SU-DHL-6 (cell line): ENCODE results near the gene RNF166.

Source experiments
- H2AFZ ChIP-seq: fragments of 200-600 bp; sonication (generic); 2 replicates; pipeline ENCODE4 v1.6.1; 2014; ENCODE audit warnings: low read depth, mild to moderate bottlenecking, moderate library complexity, mixed read lengths, antibody characterized with exemption, low read length; ENCODE audit not compliant: severe bottlenecking
- H3F3A ChIP-seq: fragments of 200-600 bp; shearing (Covaris generic); 2 replicates; pipeline ENCODE4 v1.6.0; 2016; ENCODE audit warnings: antibody characterized with exemption, mild to moderate bottlenecking; ENCODE audit not compliant: insufficient read depth
- H3K27ac ChIP-seq: fragments of 200-600 bp; sonication (generic); 2 replicates; pipeline ENCODE4 v1.5.1; 2016; ENCODE audit warnings: low read depth, mild to moderate bottlenecking, low read length, moderate library complexity, mixed read lengths
- H3K27me3 ChIP-seq: fragments of 200-600 bp; sonication (generic), shearing (Covaris generic); 2 replicates; pipeline ENCODE4 v1.6.0; 2014; ENCODE audit warnings: mild to moderate bottlenecking, low read length
- H3K36me3 ChIP-seq: fragments of 200-600 bp; sonication (generic); 2 replicates; pipeline ENCODE4 v1.6.1; 2014; ENCODE audit warnings: mild to moderate bottlenecking, low read length, mixed read lengths
- H3K4me2 ChIP-seq: fragments of 300-600, 200-600 bp; shearing (Covaris generic), sonication (generic); 2 replicates; pipeline ENCODE4 v1.6.0; 2014; ENCODE audit warnings: low read length, low read depth, mild to moderate bottlenecking; ENCODE audit not compliant: poor library complexity, severe bottlenecking
- H3K4me3 ChIP-seq: fragments of 200-600 bp; sonication (generic); 2 replicates; pipeline ENCODE4 v1.5.1; 2014; ENCODE audit warnings: antibody characterized with exemption, low read length, mild to moderate bottlenecking, mixed read lengths; ENCODE audit not compliant: insufficient read depth, poor library complexity, severe bottlenecking
- H3K79me2 ChIP-seq: fragments of 200-600 bp; sonication (generic); 2 replicates; pipeline ENCODE4 v1.6.1; 2014; ENCODE audit warnings: mild to moderate bottlenecking, low read length, moderate library complexity; ENCODE audit not compliant: insufficient read depth
- H3K9ac ChIP-seq: fragments of 200-600 bp; sonication (generic); 2 replicates; pipeline ENCODE4 v1.7.0; 2014; ENCODE audit warnings: mild to moderate bottlenecking, low read length
- H3K9me2 ChIP-seq: fragments of 200-600 bp; sonication (generic); replicated peaks from 2 replicates; pipeline ENCODE4 v1.6.1; 2014; ENCODE audit warnings: low read length; ENCODE audit not compliant: insufficient read depth
- H3K9me3 ChIP-seq: fragments of 200-600 bp; sonication (generic); 2 replicates; pipeline ENCODE4 v1.6.1; 2014; ENCODE audit warnings: low read length, mixed read lengths; ENCODE audit not compliant: insufficient read depth
- H4K20me1 ChIP-seq: fragments of 200-600 bp; sonication (generic); 2 replicates; pipeline ENCODE4 v1.6.1; 2014; ENCODE audit warnings: low read depth, mild to moderate bottlenecking, antibody characterized with exemption, low read length, moderate library complexity, mixed read lengths
- CTCF ChIP-seq: fragments of 200-600 bp; sonication (generic); IDR thresholded peaks from one replicate; pipeline ENCODE4 v1.5.1; 2017; ENCODE audit warnings: antibody characterized with exemption, mild to moderate bottlenecking, low read length, moderate library complexity; ENCODE audit not compliant: insufficient read depth, poor library complexity, severe bottlenecking
- EZH2phosphoT487 ChIP-seq: fragments of 200-600 bp; sonication (generic), shearing (Covaris generic); conservative IDR thresholded peaks from 2 replicates; pipeline ENCODE4 v1.6.1; 2018; ENCODE audit warnings: mild to moderate bottlenecking, antibody characterized with exemption, low read length, moderate library complexity, mixed read lengths

Gene RNF166

GRCh38 chr16:88690341-88691128, 15.7 kb downstream of the RNF166 start:
- Histone ChIP-seq H4K20me1 (no peaks in the 10 kb centered on the region), H2AFZ (no peak overlapping the region), H3K27ac (no peak overlapping the region), H3K9ac (no peak overlapping the region), H3K36me3 (no peaks in the 10 kb centered on the region), H3K4me3 (no peak overlapping the region), H3K9me2 (no peaks in the 10 kb centered on the region), H3K4me2 (no peak overlapping the region), H3K27me3 (no peaks in the 10 kb centered on the region), H3F3A (no peaks in the 10 kb centered on the region), H3K9me3 (no peaks in the 10 kb centered on the region), H3K79me2 (no peaks in the 10 kb centered on the region)
- no peak for TF ChIP-seq CTCF
- TF ChIP-seq EZH2phosphoT487, result no peak

- Histone ChIP-seq H2AFZ (no peak overlapping the region), H3F3A (no peaks in the 10 kb centered on the region), H3K27me3 (no peaks in the 10 kb centered on the region), H4K20me1 (no peaks in the 10 kb centered on the region), H3K9me3 (no peaks in the 10 kb centered on the region), H3K4me2 (no peak overlapping the region), H3K79me2 (no peaks in the 10 kb centered on the region), H3K27ac (no peak overlapping the region), H3K9ac (no peak overlapping the region), H3K4me3 (no peak overlapping the region), H3K9me2 (no peaks in the 10 kb centered on the region), H3K36me3 (no peaks in the 10 kb centered on the region)
- TF ChIP-seq EZH2phosphoT487 (no peak), CTCF (no peak)
Measured at GRCh38 chr16:88688013-88688778, 18.0 kb downstream of the RNF166 start.

- Histone ChIP-seq H3K27ac (no peak overlapping the region), H2AFZ (no peak overlapping the region), H3K27me3 (no peaks in the 10 kb centered on the region), H3K4me2 (no peak overlapping the region), H4K20me1 (no peaks in the 10 kb centered on the region), H3K9ac (no peak overlapping the region), H3F3A (no peaks in the 10 kb centered on the region), H3K9me3 (no peaks in the 10 kb centered on the region), H3K79me2 (no peaks in the 10 kb centered on the region), H3K9me2 (no peaks in the 10 kb centered on the region), H3K4me3 (no peak overlapping the region), H3K36me3 (no peaks in the 10 kb centered on the region)
- no peak for TF ChIP-seq EZH2phosphoT487
Measured at GRCh38 chr16:88687676-88688012, 18.6 kb downstream of the RNF166 start.

GRCh38 chr16:88687254-88687576, 19.0 kb downstream of the RNF166 start:
- no peak overlapping the region for H3K27ac ChIP-seq
- no peaks in the 10 kb centered on the region for H3K79me2 ChIP-seq
- H3K27me3 ChIP-seq, result no peaks in the 10 kb centered on the region
- H3K9ac ChIP-seq, result no peak overlapping the region
- H2AFZ ChIP-seq, result no peak overlapping the region
- H3K9me2 ChIP-seq, result no peaks in the 10 kb centered on the region
- H3K36me3 ChIP-seq, result no peaks in the 10 kb centered on the region
- H3K9me3 ChIP-seq, result no peaks in the 10 kb centered on the region
- H4K20me1 ChIP-seq, result no peaks in the 10 kb centered on the region
- H3F3A ChIP-seq, result peaks cover 4% of the 10 kb centered on the region
- no peak overlapping the region for H3K4me2 ChIP-seq
- H3K4me3 ChIP-seq, result no peak overlapping the region
- TF ChIP-seq EZH2phosphoT487 (no peak), CTCF (no peak)
